Sigmoid colon (tissue), 4 donors: ENCODE measurements around the gene RCOR2.

ENCODE experiments used
- EP300 ChIP-seq, 4 donors: sonication (generic); formaldehyde crosslinking; IDR thresholded peaks; one replicate each; pipeline ENCODE4 v1.6.1; 2017; ENCODE audit warnings: antibody characterized with exemption in 4 of 4
- POLR2A ChIP-seq, 2 donors: fragments of 450-650 bp; IDR thresholded peaks; one replicate each; pipeline ENCODE4 v1.6.1; 2016; ENCODE audit warnings: antibody characterized with exemption in 2 of 2, mild to moderate bottlenecking in 2 of 2, moderate library complexity in 2 of 2
- POLR2AphosphoS5 ChIP-seq, 4 donors: sonication (generic); formaldehyde crosslinking; IDR thresholded peaks; one replicate each; pipeline ENCODE4 v1.6.1; 2017; ENCODE audit warnings: antibody characterized with exemption in 4 of 4
- TF ChIP-seq, protein P1 (sequence below), 4 experiments: fragments of 450-650 bp in 3 of 4; fragments of 200-600 bp in 1 of 4; IDR thresholded peaks; one replicate each; pipeline ENCODE4 v1.5.1; 2016 to 2019; ENCODE audit warnings: antibody characterized with exemption in 4 of 4, mild to moderate bottlenecking in 3 of 4, moderate library complexity in 2 of 4

DNA sequence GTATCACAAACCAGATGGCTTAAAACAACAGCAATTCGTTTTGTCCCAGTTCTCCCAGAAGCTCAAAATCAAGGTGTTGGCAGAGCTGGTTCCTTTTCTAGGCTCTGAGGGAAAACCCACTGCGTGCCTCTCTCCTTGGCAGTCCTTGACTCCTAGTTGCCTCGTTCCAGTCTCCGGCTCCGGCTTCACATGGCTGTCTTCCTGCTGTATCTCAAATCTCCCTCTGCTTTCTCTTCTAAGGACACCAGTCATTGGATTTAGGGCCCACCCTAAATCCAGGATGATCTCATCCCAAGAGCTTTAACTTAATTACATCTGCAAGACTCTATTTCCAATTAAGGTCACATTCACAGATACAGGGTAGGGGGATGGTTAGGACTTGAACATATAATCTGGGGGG lies 12.7 kb upstream of the RCOR2 start:
- TF ChIP-seq EP300 (IDR thresholded peaks at IDR 0.05) (no peak), POLR2AphosphoS5 (IDR thresholded peaks at IDR 0.05) (no peak), POLR2A (IDR thresholded peaks at IDR 0.05) (no peak)
- TF ChIP-seq, protein P1, sequence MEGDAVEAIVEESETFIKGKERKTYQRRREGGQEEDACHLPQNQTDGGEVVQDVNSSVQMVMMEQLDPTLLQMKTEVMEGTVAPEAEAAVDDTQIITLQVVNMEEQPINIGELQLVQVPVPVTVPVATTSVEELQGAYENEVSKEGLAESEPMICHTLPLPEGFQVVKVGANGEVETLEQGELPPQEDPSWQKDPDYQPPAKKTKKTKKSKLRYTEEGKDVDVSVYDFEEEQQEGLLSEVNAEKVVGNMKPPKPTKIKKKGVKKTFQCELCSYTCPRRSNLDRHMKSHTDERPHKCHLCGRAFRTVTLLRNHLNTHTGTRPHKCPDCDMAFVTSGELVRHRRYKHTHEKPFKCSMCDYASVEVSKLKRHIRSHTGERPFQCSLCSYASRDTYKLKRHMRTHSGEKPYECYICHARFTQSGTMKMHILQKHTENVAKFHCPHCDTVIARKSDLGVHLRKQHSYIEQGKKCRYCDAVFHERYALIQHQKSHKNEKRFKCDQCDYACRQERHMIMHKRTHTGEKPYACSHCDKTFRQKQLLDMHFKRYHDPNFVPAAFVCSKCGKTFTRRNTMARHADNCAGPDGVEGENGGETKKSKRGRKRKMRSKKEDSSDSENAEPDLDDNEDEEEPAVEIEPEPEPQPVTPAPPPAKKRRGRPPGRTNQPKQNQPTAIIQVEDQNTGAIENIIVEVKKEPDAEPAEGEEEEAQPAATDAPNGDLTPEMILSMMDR (IDR thresholded peaks at IDR 0.05): no peak
